ENCODE measurements around the gene AMMECR1L.
"Not testable (repeated sequence)": the region's sequence is repeated elsewhere in the genome, so short reads cannot be mapped to it uniquely, and the experiment has no call there.

The AMMECR1L gene

GRCh38 chr2:127901339-127902056 lies 15.7 kb upstream of the AMMECR1L start:
- Histone ChIP-seq H3K27ac (no peak overlapping the region), H3K36me3 (no peaks in the 10 kb centered on the region), H3K27me3 (ENCODE audit: insufficient read depth, low read depth, severe bottlenecking) (no peaks in the 10 kb centered on the region), H3K4me3 (ENCODE audit: low read depth, low read length) (no peak overlapping the region), H3K9me3 (ENCODE audit: severe bottlenecking) (no peaks in the 10 kb centered on the region)
- DNase-seq: no peak
- no peak for TF ChIP-seq CTCF (IDR thresholded peaks at IDR 0.05; ENCODE audit: low read depth, low read length)

- DNase-seq: no peak
- H3K9me3 ChIP-seq (ENCODE audit: severe bottlenecking): no peaks in the 10 kb centered on the region
- H3K36me3 ChIP-seq: no peaks in the 10 kb centered on the region
- H3K27ac ChIP-seq: no peak overlapping the region
- no peak overlapping the region for H3K4me3 ChIP-seq (ENCODE audit: low read depth, low read length)
- TF ChIP-seq CTCF (IDR thresholded peaks at IDR 0.05; ENCODE audit: low read depth, low read length): no peak
- no peaks in the 10 kb centered on the region for H3K27me3 ChIP-seq (ENCODE audit: insufficient read depth, low read depth, severe bottlenecking)
These were observed 11.9 kb upstream of the AMMECR1L start for GRCh38 chr2:127897531-127898211.

GRCh38 chr2:127893494-127893893 lies 7.7 kb upstream of the AMMECR1L start:
- H3K4me3 ChIP-seq (ENCODE audit: low read depth, low read length): no peak overlapping the region
- H3K27me3 ChIP-seq (ENCODE audit: insufficient read depth, low read depth, severe bottlenecking): no peaks in the 10 kb centered on the region

GRCh38 chr2:127893033-127893432 lies 7.3 kb upstream of the AMMECR1L start:
- no peaks in the 10 kb centered on the region for H3K27me3 ChIP-seq (ENCODE audit: insufficient read depth, low read depth, severe bottlenecking)
- H3K4me3 ChIP-seq (ENCODE audit: low read depth, low read length): no peak overlapping the region
- no peak for TF ChIP-seq CTCF (IDR thresholded peaks at IDR 0.05; ENCODE audit: low read depth, low read length)
- no peak for DNase-seq
- H3K36me3 ChIP-seq: no peaks in the 10 kb centered on the region
- no peak overlapping the region for H3K27ac ChIP-seq
- H3K9me3 ChIP-seq (ENCODE audit: severe bottlenecking): no peaks in the 10 kb centered on the region

More at GRCh38 chr2:127893494-127893893, 7.7 kb upstream of the AMMECR1L start:
- Histone ChIP-seq H3K36me3 (no peaks in the 10 kb centered on the region), H3K9me3 (ENCODE audit: severe bottlenecking) (no peaks in the 10 kb centered on the region), H3K27ac (no peak overlapping the region)
- TF ChIP-seq CTCF (IDR thresholded peaks at IDR 0.05; ENCODE audit: low read depth, low read length): no peak
- no peak for DNase-seq

- no peaks in the 10 kb centered on the region for H3K27me3 ChIP-seq (ENCODE audit: insufficient read depth, low read depth, severe bottlenecking)
- no peak for DNase-seq
- H3K27ac ChIP-seq: no peak overlapping the region
- no peaks in the 10 kb centered on the region for H3K36me3 ChIP-seq
- H3K9me3 ChIP-seq (ENCODE audit: severe bottlenecking): no peaks in the 10 kb centered on the region
- no peak for TF ChIP-seq CTCF (IDR thresholded peaks at IDR 0.05; ENCODE audit: low read depth, low read length)
- no peak overlapping the region for H3K4me3 ChIP-seq (ENCODE audit: low read depth, low read length)
These were observed 6.1 kb upstream of the AMMECR1L start for GRCh38 chr2:127891811-127892210.

GRCh38 chr2:127890756-127891155 lies 5.0 kb upstream of the AMMECR1L start:
- H3K4me3 ChIP-seq (ENCODE audit: low read depth, low read length); DNase-seq; H3K27ac ChIP-seq; H3K9me3 ChIP-seq (ENCODE audit: severe bottlenecking); H3K27me3 ChIP-seq (ENCODE audit: insufficient read depth, low read depth, severe bottlenecking); H3K36me3 ChIP-seq: not testable (repeated sequence)

Measured in WERI-Rb-1 (cell line).